AG10803 (cell line): ENCODE results near the gene RGSL1.
"Not testable (repeated sequence)": the region's sequence is repeated elsewhere in the genome, so short reads cannot be mapped to it uniquely, and the experiment has no call there.

ENCODE experiments used
- DNase-seq: peaks from one replicate; pipeline ENCODE4 v3.0.0; 2010; ENCODE audit warnings: low read depth
- H3K4me3 ChIP-seq: 2 replicates; pipeline ENCODE4 v1.5.1; 2011; ENCODE audit warnings: mild to moderate bottlenecking, low read length, control low read depth
- CTCF ChIP-seq: conservative IDR thresholded peaks from 2 replicates; pipeline ENCODE4 v1.5.1; 2011; ENCODE audit warnings: mild to moderate bottlenecking, low read length, control low read depth, inconsistent platforms

The RGSL1 gene

GRCh38 chr1:182495002-182495401 lies 45.1 kb downstream of the RGSL1 start:
- no peak for DNase-seq
- no peak overlapping the region for H3K4me3 ChIP-seq
- no peak for TF ChIP-seq CTCF

GRCh38 chr1:182495693-182496092 lies 45.7 kb downstream of the RGSL1 start:
- no peak overlapping the region for H3K4me3 ChIP-seq
- DNase-seq: no peak
- no peak for TF ChIP-seq CTCF

GRCh38 chr1:182507685-182508084 lies 57.7 kb downstream of the RGSL1 start:
- no peak overlapping the region for H3K4me3 ChIP-seq
- DNase-seq: no peak
- TF ChIP-seq CTCF: no peak

- no peak for DNase-seq
- H3K4me3 ChIP-seq: no peak overlapping the region
- no peak for TF ChIP-seq CTCF
Measured at GRCh38 chr1:182515556-182515955, 65.6 kb downstream of the RGSL1 start.

- no peak overlapping the region for H3K4me3 ChIP-seq
- DNase-seq: peak; percentile 0
- TF ChIP-seq CTCF: no peak
Measured at GRCh38 chr1:182520736-182521135, 70.8 kb downstream of the RGSL1 start.

- DNase-seq: no peak
- no peak overlapping the region for H3K4me3 ChIP-seq
- TF ChIP-seq CTCF: no peak
Measured at GRCh38 chr1:182525342-182525741, 75.4 kb downstream of the RGSL1 start.

GRCh38 chr1:182527680-182528079 lies 77.7 kb downstream of the RGSL1 start:
- DNase-seq: no peak

GRCh38 chr1:182528206-182528605 lies 78.3 kb downstream of the RGSL1 start:
- not testable (repeated sequence) for DNase-seq, H3K4me3 ChIP-seq

More at GRCh38 chr1:182527680-182528079, 77.7 kb downstream of the RGSL1 start:
- no peak overlapping the region for H3K4me3 ChIP-seq
- peak; percentile 21; the same call in 1 of the 2 replicates for TF ChIP-seq CTCF
